Transverse colon (tissue), 4 donors: ENCODE data around the gene TRIB2.

Experiments
- CTCF ChIP-seq, 5 experiments: fragments of 200-600 bp in 3 of 5; fragments of 450-650 bp in 2 of 5; sonication (generic) in 3 of 5; IDR thresholded peaks; 1 replicate in 2 of 5; 2 replicates in 3 of 5; pipeline ENCODE4 v1.5.1; 2016 to 2017; ENCODE audit warnings: antibody characterized with exemption in 5 of 5, inconsistent platforms in 3 of 5, mild to moderate bottlenecking in 2 of 5, moderate library complexity in 1 of 5
- POLR2A ChIP-seq: fragments of 450-650 bp; IDR thresholded peaks from one replicate; pipeline ENCODE4 v1.6.1; 2016; ENCODE audit warnings: antibody characterized with exemption, mild to moderate bottlenecking, moderate library complexity
- POLR2AphosphoS5 ChIP-seq, 3 donors: sonication (generic); formaldehyde crosslinking; IDR thresholded peaks; one replicate each; pipeline ENCODE4 v1.6.1; 2016; ENCODE audit warnings: antibody characterized with exemption in 3 of 3

GRCh38 chr2:12763486-12763885, 46.8 kb downstream of the TRIB2 start:
- TF ChIP-seq POLR2A: no peak
- TF ChIP-seq CTCF (IDR thresholded peaks at IDR 0.05): no peak
- no peak for TF ChIP-seq POLR2AphosphoS5 (IDR thresholded peaks at IDR 0.05)
